ENCODE data around the gene WWC1.

GRCh38 chr5:168284809-168285208 is 6.6 kb upstream of the WWC1 start:
- TF ChIP-seq CTCF (IDR thresholded peaks at IDR 0.05) (no peak), TCF7L2 (IDR thresholded peaks at IDR 0.05; ENCODE audit: low read depth, low read length) (no peak), POLR2AphosphoS5 (IDR thresholded peaks at IDR 0.05; ENCODE audit: low read depth, low read length) (no peak), SIN3A (IDR thresholded peaks at IDR 0.05; ENCODE audit: borderline replicate concordance, insufficient read depth, low read depth, low read length) (no peak)

All from Panc1 (cell line).